ENCODE data around the gene NGLY1.

DNA sequence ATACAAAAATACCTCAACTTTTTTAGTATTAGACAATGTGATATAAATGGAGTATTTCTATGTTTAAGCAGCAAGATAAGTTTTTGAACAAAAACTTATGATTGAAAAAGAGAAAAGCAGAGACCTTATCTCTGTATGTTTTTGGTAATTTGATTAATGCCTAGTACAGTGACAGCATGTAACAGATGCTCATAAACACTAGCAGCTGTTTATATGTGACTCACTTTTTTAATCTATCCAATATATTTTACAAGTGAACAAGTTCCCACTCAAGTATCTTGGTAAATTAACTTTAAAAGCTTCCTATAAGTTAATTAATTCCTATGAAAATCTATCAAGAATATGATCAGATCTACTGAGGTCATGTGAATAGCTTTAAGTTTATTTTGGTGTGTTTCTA is 55.1 kb downstream of the NGLY1 start:
- TF ChIP-seq, protein P1, sequence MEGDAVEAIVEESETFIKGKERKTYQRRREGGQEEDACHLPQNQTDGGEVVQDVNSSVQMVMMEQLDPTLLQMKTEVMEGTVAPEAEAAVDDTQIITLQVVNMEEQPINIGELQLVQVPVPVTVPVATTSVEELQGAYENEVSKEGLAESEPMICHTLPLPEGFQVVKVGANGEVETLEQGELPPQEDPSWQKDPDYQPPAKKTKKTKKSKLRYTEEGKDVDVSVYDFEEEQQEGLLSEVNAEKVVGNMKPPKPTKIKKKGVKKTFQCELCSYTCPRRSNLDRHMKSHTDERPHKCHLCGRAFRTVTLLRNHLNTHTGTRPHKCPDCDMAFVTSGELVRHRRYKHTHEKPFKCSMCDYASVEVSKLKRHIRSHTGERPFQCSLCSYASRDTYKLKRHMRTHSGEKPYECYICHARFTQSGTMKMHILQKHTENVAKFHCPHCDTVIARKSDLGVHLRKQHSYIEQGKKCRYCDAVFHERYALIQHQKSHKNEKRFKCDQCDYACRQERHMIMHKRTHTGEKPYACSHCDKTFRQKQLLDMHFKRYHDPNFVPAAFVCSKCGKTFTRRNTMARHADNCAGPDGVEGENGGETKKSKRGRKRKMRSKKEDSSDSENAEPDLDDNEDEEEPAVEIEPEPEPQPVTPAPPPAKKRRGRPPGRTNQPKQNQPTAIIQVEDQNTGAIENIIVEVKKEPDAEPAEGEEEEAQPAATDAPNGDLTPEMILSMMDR (conservative IDR thresholded peaks at IDR 0.05; ENCODE audit: low read depth, low read length): no peak
- TF ChIP-seq EZH2 (IDR thresholded peaks at IDR 0.05; ENCODE audit: low read length, unreplicated experiment): no peak

Data from PC-3 (cell line).